ENCODE results near the gene ARMC3.
"Not testable (repeated sequence)": the region's sequence is repeated elsewhere in the genome, so short reads cannot be mapped to it uniquely, and the experiment has no call there.

ARMC3 gene, protein sequence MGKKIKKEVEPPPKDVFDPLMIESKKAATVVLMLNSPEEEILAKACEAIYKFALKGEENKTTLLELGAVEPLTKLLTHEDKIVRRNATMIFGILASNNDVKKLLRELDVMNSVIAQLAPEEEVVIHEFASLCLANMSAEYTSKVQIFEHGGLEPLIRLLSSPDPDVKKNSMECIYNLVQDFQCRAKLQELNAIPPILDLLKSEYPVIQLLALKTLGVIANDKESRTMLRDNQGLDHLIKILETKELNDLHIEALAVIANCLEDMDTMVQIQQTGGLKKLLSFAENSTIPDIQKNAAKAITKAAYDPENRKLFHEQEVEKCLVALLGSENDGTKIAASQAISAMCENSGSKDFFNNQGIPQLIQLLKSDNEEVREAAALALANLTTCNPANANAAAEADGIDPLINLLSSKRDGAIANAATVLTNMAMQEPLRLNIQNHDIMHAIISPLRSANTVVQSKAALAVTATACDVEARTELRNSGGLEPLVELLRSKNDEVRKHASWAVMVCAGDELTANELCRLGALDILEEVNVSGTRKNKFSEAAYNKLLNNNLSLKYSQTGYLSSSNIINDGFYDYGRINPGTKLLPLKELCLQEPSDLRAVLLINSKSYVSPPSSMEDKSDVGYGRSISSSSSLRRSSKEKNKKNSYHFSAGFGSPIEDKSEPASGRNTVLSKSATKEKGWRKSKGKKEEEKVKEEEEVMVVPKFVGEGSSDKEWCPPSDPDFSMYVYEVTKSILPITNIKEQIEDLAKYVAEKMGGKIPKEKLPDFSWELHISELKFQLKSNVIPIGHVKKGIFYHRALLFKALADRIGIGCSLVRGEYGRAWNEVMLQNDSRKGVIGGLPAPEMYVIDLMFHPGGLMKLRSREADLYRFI

DNA sequence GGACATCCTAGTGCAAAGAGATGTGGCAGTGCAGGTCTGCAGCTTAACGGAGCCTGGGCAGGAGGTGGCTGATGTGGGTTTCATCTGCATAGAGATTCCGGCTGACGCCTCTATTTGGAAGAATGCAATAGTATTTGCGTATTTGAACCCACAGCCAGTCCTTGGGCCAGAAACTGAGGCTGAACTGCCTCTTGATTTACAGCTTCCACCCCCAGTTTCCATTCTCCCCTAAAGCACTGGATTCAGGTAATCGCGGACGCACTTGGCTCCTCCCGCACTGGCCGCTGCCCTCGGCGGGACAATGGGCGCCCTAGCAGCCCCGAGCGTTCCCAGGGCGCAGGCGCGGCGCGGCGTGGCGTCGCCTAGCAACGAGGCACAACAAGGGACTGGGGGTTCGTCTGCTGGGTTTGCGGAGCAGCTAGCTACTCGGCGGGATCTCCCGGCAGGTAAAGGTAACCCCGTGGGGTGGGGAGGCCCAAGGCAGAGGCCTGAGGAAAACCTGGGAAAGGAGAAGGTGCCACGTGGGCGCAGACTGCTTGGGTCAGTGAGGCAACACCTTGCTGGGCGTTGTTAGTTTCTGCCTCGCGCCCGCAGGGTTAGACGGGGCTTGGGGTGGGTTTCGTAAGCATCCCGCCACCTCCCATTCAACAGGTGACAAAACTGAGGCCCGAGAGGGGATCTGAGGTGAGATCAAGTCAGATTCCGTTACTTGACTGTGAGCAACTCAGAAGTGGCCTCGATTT lies at the start of gene ARMC3:
Gene ARMC3 (plus strand): TSS at position 393 of the 743 bp plus-strand sequence. CDS start 3,944 bp downstream, outside the sequence.
- peak; percentile 25 to 39 for DNase-seq

DNA sequence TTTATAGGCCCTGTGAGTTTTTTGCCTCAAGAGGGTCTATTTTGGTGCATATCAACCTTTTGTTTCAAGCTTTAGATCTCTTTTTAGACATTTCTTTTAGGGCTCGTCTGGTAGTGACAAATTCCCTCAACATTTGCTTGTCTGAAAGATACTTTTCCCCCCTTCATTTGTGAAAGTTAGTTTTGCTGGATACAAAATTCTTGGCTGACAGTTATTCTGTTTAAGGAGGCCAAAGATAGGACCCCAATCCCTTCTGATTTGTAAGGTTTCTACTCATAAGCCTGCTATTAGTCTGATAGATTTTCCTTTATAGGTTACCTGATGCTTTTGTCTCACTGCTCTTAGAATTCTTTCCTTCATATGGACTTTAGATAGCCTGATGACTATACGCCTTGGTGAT lies 36.1 kb upstream of the ARMC3 start:
- no peak for DNase-seq

DNA sequence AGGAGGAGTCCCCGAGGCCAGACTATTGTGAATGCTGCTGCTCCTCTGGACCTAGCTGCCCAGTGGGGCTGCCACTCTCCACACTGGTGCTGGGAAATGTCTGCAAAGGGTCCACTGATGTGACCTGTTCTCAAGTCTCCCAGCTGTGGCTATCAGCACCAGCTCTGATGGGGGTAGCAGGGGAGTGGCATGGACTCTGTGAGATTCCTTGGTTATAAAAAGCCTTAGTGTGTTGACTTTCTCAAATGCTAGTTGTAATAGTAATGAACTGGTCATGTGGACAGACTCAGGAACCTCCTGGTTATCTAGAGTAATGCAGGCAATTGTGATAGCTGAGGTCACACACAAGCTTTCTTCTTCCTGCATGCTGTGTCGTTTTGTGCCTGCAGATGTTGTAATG lies 34.1 kb upstream of the ARMC3 start:
- no peak for DNase-seq

DNA sequence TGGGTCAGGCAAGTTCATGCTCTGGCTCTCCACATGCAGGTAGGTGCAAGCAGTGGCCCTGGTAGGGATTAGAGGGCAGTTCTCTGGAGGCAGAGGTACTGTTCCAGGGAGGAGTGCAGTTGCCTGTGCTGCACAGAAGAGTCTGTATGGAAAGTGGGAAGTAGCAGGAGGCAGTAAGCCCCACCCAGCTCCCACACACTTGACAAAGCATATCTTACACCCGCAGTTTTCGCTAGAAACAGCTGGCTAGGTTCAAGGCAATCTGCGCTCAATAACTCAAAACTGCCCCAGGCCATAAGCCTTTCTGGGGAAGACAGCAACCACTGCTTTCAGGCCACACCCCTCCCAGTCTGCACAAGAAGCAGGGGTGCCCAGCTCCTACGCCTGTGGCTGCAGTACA lies 33.1 kb upstream of the ARMC3 start:
- peak; percentile 35 to 59 for DNase-seq

DNA sequence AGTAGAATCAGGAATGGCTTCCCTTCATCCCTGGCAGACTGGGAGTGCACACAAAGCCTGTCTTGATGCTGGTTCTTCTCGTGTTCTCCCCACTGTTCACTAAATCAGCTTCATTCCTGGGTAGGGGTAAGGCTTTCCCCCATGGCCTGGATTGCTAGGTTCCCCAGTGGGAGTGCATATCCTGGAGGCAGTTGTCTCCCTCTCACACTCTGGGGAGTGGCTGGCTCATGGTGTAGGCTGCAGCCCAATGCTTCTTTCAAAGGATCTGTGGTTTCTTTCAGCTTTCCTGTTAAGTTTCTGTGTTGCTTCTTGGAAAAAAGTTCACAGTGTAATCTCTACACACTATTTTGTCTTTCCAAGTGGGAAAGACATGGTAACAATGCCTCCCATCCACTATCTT lies 32.6 kb upstream of the ARMC3 start:
- DNase-seq: no peak

DNA sequence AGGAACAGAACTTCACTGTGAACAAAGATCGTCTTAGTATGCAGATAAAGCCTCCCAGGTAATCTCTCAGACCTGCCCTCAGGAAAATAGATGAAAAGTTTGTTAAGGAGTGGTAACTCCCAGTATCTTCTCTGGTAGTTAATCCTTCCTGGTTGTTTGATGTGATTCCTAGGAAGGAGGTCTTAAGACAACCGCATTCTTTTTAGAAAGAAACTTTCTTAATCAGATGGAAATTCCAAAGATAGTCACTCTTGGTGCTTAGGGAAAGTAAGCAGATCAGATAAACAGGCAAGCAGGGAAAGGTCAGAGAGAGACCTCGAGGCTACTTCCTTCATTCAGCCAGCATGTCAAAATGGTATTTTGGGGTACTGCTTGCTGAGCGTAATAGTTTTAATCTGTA lies 30.5 kb upstream of the ARMC3 start:
- DNase-seq: no peak

DNA sequence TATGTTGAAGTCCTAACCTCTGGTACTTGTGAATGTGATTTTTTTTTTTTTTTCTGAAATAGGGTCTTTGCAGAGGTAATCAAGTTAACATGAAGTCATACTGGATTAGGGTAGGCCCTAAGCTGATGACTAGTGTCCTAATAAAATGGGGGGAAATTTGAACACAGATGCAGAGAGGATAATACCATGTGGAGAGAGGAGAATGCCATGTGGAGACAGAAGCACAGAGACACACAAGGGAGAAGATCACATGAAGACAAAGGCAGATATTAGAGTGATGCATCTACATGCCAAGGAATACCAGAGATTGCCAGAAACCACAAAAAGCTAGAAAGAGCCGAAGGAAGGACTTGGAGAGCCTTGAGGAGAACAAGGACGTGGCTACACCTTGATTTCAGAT lies 28.5 kb upstream of the ARMC3 start:
- DNase-seq: no peak

DNA sequence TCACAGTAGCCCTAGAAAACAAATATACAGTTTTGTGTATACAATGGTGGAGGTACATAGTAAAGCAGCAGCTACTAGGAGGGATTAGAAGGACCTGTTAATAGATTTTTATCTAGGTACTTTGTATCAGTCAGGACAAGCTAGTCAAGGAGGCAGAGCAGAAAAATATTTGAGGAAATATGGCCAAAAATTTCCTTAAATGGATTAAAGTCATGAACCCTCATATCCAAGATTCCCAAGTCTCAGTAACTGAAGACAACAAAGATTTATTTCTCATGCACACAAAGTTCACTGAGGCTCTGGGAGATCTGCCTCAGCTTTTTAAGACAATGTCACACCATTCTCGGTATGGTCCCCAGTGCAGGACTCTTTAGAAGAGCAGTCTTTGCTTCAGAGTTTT lies 28.1 kb upstream of the ARMC3 start:
- no peak for DNase-seq

DNA sequence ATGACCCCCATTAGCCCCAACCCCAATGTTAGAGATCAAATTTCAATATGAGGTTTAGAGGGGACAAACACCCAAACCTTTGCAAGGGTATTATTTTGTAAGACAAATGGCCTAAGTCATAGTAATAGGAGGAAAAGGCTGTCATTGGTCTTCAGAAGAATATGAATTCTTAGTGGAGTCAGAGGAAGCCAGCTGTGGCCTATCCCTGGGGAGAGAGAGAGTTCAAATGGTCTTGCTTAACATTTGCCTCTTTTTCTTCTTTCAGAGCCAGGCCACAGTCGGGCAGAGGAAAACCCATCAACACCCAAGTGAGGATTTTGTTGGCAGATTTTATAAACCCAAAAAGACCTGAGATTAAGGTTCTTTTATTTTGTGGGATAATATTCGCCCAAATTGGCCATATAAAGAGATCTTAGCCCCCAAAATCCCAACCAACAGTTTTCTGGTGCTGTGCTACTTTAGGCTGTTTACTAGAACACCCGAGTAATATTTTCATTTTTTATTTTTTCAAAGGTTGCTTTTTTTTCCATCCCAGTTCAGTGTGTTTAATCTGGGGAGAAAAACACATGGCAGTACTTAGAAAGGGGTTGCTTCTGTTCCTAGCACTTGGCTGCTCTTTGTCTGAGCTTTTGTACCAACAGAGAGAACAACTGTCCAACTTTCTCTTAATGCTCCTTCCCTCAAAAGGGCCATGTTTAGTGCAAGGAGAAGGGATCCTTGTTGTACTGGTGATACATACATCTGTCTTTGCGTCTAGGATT lies 26.8 kb upstream of the ARMC3 start:
- DNase-seq: no peak

DNA sequence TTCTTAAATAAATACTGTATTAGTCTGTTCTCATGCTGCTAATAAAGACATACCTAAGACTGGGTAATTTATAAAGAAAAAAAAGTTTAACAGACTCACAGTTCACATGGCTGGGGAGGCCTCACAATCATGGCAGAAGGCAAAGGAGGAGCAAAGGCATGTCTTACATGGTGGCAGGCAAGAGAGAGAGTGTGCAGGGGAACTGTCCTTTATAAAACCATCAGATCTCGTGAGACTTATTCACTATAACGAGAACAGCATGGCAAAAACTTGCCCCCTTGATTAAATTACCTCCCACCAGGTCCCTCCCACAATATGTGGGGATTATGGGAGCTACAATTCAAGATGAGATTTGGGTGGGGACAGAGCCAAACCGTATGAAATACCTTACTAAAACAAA lies 25.7 kb upstream of the ARMC3 start:
- not testable (repeated sequence) for DNase-seq

DNA sequence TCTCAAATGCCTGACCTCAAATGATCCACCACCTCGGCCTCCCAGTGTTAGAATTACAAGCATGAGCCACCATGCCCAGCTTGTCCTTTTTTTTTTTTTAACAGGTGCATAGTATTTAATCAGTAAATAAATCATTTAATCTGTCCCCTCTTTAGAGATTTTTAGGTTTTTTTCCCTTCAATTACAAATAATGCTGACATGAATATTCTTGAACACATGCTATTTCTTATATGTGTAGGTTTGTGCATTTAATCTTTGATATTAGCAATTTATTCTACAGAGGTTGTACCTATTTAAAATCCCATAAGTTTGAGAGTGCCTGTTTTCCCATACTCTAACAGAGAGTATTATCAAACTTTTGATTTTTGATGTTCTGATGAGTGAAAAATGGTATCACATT lies 24.2 kb upstream of the ARMC3 start:
- no peak for DNase-seq

DNA sequence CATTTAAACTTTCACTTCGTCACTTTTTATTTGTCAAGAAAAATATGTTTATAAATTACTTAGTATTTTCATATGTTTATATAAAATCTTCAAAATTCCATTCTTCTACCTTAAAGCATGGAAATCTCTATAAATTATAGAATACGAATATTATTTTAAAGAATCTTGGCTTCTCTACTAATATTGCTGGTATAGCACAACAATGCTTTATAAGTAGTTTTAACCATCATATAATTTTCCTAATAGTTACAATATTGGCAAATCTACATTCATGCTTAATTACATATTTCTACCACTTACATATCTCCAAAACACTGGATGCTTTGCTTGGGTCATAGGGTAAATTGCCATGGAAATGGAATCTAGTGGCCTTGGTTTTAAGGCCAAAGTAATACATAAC lies 21.1 kb upstream of the ARMC3 start:
- DNase-seq: no peak

DNA sequence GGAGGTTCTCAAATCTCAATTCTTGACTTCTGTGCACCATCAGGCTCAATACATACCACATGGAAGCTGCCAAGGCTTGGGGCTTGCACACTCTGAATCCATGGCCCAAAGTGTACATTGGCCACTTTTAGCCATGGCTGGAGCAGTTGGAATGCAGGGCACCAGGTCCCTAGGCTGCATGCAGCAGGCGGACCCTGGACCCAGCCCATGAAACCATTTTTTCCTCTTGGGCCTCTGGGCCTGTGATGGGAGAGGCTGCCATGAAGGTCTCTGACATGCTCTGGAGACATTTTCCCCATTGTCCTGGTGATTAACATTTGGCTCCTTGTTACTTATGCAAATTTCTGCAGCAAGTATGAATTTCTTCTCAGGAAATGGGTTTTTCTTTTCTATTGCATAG lies 19.0 kb upstream of the ARMC3 start:
- DNase-seq: no peak

DNA sequence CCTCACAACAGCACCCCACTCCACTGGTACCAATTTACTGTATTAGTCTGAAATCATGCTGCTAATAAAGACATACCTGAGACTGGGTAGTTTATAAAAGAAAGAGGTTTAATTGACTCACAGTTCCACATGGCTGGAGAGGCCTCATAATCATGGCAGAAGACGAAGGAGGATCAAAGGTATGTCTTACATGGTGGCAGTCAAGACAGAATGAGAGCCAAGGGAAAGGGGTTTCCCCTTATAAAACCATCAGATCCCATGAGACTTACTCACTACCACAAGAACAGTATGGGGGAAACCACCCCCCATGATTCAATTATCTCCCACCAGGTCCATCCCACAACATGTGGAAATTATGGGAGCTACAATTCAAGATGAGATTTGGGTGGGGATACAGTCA lies 18.2 kb upstream of the ARMC3 start:
- DNase-seq: not testable (repeated sequence)

DNA sequence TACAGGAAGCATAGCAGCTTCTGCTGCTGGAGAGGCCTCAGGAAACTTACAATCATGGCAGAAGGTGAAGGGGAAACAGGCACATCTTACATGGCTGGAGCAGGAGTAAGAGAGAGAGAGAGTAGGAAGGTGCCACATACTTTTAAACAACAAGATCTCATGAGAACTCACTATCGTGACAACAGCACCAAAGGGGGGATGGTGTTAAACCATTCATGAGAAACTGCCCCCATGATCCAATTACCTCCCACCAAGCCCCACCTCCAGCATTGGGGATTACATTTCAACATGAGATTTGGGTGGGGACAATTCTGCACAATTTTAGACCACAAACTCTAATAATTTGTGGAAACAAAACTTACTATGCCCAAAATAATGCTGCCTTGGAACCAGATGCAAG lies 16.8 kb upstream of the ARMC3 start:
- no peak for DNase-seq

DNA sequence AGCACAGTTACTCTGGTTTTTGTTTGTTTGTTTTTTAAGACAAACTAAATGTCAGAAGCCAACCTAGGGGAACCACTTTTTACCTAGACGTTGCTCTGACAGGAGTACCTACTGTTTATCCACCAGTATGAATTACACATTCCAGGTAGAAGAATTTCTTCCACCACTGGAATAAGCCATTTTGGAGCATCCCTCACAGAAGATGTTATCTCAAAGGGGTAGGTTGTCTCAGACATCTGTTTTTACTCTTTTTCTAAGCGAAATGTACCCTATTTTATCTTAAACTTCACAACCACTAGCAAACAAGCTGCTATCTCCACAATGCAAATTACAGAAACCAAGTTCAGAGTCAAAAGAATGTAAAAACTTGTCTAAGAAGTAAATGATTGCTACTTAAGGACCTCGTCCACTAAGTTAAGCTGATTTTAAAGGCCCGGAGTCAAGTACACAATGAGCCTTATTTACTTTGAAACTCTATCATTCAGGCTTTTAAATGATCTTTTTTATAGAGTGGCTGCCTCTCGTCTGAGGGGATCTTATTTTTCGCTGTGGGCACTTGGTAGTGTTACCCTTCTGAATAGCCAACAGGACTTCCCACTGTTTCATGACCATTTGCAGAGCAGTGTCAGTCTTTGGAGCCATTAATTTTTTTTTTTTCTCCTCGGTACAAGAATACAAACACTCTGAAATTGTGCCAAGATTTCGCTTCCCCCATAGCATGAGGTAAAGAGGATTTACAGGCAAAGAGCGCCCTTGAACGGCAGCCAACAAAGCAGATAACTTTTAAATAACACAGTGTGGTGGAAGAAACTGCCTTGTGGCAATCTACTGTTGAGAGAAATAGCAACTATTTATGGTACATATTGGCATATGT lies 15.7 kb upstream of the ARMC3 start:
- DNase-seq: no peak

DNA sequence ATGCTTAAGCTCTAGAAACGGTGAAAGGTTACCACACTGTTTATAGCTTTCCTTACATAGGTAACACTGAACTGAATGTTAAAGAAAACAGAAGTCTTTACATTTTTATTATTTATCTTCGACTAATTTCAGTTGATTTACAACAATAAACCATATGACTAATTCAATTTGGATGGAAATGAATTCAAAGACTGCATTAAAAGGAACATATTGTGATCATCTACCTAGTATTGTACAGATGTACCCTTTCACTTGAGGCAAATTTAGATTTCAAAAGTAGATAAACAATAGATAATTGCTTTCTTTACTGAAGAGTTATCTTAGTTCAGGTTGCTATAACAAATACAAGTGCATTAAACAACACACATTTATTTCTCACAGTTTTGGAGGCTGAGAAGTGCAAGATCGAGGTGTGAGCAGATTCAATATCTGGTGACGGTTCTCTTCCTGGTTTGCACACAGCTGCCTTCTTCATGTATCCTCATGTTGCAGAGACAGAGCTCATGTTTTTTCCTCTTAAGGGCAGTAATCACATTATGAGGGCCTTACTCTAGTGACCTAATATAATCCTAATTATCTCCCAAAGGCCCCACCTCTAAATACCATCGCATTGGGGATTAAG lies 15.0 kb upstream of the ARMC3 start:
- DNase-seq: no peak

DNA sequence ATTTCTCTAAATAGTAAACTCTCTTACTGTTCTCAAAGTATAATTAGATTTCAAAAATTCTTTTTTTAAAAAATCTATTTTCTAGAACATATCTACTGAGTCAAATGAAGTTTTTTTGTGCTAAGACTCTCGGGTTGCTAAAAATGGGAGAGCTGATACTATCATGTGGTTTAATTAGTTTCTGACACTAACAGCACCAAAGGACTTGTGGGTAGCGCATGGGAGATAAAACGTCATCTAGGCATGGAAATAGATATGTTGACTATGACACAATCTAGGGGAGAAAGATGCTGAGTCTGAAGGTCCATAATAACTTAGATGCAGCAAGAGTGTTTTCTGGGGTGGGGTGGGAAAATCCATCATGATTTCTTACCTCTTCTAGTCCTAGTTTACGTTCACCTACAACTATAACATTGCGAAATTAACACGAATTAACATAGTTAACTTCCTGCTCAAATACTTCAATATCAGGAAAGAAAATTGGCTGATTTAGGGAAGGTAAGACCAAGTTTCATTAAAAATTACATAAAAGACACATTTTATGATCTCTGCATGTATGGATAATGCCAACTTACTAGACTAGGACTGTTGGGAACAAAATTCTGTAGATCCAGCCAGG lies 14.3 kb upstream of the ARMC3 start:
- DNase-seq: no peak

DNA sequence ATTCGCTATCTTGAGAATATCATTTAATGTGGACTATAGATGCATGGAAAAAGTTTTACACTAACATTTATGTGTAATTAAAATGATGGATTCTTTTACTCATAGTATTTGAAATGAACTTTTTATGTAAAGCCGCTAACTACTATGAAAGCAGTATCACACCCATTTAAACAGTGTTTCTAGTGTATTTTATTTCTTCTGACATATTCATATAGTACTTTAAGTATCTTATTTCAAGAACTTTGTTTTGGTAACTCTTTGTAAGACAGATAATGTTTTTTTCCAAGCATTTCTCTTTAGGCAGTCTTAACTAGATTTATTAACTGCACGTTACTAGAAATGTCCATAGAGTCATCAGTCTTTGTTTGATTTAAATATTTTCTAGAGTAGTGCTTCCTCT lies 12.5 kb upstream of the ARMC3 start:
- no peak for DNase-seq

DNA sequence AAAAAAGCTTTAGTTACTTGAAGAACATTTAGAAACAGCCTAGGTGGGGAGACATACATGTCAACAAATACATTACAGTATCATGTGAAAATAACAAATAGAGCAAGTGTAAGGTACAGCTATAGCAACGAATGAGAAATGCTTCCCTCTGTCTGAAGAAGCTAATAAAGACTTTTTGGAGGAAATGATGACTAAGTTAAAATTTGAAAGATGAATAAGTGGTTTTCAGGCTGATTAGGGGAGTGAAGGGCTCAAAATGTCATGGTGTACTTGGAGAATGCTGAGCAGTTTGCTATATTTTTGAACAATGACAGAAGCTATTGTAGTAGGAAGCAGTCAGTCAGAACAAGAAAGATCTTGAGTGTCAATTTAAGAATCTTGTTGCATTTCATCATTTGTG lies 2.8 kb upstream of the ARMC3 start:
- no peak for DNase-seq

DNA sequence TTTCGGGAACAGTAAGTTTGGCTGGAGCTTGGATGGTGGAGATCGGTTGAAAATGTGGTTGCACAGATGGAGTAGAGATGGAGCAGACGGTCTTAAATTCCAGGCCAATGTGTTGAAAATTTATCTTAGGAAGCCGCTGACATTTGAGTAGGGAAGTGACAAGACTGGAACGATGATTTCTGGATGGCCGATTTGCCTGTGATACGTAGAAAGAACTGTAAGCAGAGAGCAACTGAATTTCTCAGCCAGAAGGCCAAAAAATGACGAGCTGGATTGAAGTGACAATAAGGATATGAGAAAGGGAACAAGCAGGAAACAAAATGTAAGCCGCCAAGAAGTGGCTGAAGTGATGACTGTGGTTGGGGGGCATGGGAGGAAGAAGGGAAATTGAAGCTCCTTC lies 687 bp upstream of the ARMC3 start:
- no peak for DNase-seq
